NCI-H128 (cell line): ENCODE measurements around the gene STN1.

ENCODE experiments used
- DNase-seq: peaks from one replicate; lab custom pipeline; 2025; ENCODE audit not compliant: unreplicated experiment; lab: John Stamatoyannopoulos, UW

The STN1 gene

DNA sequence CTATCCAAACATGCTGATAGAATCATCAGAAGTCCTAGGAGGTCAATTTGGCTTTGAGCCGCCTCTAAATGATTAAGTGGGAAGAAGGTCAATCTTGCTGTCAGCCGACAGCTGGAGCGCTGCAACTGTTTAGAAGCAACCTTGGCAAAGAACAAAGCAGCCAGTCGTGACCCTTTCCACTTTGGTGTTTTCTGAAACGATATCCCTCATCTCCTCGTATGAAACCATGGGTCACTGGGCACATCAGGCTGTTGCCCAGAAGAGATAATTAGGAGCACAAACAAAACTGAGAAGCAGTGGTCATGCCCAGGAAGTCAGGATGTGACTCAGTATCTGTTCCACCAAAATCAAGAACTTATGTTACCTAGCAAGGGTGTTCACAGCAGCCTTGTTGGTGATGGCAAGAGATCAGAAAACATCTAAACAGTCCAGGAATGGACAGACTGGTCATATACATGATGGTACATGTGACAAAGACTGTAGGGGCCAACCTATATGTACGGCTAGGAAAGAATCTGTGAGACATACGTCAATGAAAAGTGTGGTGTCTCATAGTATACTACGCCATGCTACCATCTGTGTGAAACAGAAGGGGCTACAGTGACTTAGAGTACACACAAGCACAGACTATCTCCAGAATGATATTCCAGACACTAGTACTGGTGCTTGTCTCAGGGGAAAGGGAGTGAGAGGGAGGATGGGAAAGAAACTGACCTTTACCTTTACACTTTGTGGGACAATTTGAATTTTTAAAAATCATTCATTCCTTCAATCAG is 22.4 kb downstream of the STN1 start:
- DNase-seq = no peak

GRCh38 chr10:103894441-103894864 is 23.5 kb downstream of the STN1 start:
- no peak for DNase-seq

DNA sequence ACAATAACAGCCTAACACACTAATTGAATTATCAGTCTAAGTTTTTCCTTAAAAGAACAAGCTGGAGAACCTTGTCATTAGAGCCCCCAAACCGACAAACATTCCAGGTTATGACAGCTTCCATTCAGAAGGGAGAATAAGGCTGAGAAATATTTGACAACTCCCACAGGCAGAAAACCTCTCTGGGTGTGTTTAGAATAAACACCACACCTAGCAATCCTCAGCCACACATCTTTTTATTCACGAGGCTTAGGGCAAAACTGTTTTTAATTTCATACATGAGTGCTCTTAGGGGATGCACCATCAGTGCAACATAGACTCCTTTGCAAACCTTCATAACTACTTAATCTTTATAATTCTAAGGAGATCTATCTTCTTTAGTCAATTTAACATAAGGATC is 24.2 kb downstream of the STN1 start:
- no peak for DNase-seq

- no peak for DNase-seq
Observed at GRCh38 chr10:103892181-103892580, 25.8 kb downstream of the STN1 start.

DNA sequence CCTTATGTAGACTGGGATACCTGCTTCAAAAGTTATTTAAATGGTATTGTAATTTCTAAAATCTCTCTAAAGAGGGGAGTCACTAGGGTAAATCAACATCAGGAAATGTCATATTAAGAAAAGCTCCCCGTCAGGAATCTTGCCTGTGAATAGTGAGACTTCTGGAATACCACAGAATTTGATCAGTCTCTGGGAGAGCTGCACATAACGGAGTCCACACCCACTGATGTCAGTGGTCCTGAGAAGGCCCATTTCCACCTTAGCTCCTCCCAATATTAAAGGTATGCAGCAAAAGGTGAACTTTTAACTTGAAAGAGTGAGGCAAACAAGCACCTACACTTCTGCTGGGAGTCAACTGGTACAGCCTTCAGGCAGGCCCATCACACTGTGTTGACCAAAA is 27.3 kb downstream of the STN1 start:
- no peak for DNase-seq

- DNase-seq = no peak
Observed at GRCh38 chr10:103890194-103890658, 27.8 kb downstream of the STN1 start.

DNA sequence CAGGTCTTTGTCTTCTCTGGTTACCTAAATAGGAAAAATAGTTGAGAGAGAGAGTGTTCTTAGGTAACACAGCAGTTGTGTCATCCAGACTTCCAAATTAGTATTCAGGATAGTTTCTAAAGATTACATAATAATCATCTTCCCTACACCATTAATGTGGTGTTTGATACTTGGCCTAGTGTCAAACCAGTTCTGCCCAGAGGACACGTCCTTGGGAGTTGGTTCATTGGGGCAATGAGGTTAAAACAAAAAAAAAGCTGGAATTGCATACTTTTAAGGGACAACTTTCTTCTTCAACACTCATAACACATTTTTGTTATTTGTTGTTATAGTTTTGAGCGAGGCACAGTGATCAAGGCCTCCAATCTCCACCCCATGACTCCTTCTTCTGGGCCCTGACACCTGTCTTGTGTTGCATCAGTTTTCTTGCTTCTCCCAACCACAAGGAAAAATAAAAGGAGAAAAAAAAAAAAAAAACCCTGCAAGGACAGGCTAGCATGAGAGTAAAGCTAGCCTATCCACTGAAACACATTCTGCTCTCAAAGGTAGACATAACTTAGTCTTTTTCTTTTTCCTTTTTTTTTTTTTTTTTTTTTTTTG is 28.8 kb downstream of the STN1 start:
- DNase-seq = no peak

DNA sequence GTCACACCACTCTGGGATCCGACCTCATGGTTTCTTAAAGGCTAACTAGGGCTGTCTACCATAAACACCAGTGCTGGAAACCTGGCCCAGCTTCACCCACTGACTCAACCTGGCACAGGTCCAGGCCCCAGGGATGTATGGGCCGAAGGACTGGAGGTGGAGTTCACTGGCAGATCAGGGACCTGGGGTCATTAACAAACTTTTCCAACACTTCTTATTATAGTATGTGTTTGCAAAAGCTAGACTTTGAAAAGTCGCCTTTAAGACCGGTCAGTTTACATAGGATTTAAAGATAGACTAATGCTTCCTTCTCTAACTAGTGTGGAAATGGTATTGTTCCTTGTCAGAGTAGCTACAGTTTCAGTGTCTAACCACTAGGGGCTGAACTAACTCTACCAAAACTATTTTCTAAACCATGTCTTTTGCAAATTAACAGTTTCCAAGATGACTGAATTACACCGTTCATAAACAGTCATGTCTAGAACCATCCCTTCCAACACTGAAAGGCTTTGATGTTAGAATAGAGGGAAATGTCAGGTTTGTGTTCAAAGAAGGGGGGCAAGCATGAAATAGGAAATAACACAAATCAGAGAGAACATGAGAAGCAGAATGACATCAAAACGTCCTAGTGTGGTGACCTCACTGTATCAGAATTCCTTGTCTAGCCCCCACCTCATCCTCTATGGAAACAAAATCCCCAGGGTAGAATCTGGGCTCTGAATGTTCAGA is 29.7 kb downstream of the STN1 start:
- no peak for DNase-seq

- no peak for DNase-seq
Observed at GRCh38 chr10:103885617-103886016, 32.4 kb downstream of the STN1 start.

DNA sequence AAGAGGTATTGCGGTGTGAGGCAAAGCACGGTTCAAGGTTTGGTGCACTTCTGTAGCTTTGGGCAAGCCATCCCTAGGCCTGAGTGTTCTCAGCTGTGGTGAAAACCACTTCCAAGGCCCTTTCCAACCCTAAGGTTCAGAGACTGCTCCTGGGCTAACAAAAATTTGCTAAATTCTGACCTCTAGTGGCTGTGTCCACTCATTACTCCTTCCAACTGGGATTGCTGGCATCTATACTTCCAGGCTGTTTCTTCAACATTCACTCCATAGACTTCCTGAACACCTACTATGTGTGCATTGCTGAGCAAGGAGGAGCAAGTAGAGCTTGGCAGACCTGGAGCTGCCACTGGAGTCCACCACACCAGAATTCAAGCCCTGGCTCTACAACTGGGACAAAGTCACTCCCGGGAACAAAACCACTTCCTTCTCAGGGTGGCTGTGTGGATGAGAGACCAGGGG is 33.3 kb downstream of the STN1 start:
- no peak for DNase-seq

GRCh38 chr10:103882285-103883007 is 35.5 kb downstream of the STN1 start:
- DNase-seq = no peak

- DNase-seq = no peak
Observed at GRCh38 chr10:103881416-103882284, 36.3 kb downstream of the STN1 start.

DNA sequence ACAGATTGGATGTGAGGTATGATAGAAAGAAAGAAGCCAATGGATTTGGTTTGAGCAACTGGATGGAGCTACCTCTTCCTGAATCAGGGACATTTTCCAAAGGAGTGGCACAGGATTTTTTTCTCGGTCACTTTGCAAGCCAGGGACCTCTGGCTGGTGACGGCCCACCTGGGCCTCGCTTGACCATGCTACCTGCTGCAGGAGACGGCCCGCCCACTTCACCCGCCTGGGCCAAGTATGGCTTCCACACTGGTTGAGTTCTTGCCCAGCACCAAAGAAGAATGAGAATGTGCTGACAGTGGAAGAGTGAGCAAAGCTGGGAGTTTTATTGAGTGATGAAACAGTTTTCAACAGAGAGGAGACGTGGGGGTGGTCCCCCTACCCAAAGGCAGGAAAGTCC is 38.2 kb downstream of the STN1 start:
- DNase-seq = no peak

DNA sequence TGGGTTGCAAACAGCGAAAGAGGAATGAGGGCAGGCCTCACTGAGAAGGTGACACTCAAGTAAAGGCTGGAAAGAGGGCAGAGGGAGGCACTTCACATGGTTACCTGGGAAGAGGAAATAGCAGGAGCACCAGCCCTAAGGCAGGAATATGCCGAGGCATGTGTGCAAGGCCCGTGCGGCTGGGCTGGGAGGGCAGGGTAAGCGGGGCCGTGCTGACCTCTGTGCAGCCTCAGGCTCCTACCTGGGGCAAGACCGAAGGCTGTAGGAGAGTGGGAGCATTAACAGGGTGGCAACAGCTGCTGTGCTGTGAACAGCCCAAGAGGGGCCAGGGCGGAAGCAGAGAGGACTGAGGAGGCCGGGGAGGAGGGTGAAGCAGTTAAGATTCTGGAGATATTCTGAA is 38.6 kb downstream of the STN1 start:
- DNase-seq = no peak

DNA sequence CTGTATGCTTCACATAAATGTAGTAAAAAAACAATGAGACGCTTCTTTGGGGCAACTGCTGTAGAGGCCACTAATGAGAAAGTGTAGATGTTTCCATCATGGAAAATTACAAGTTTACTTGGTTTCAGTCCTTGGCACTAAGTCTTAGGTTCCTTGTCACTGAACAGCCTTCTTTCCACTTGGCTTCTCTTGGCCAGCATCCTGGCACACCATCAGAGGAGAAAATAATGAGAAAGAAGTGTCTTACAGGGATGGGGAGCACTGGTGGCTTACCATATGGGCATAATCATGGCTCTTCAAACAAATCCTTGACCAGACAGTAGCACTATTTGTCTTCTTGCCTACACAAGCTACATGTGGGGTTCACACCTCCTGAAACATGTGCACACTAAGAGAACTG is 40.1 kb downstream of the STN1 start:
- DNase-seq = no peak

- no peak for DNase-seq
Observed at GRCh38 chr10:103876155-103876554, 41.8 kb downstream of the STN1 start.

DNA sequence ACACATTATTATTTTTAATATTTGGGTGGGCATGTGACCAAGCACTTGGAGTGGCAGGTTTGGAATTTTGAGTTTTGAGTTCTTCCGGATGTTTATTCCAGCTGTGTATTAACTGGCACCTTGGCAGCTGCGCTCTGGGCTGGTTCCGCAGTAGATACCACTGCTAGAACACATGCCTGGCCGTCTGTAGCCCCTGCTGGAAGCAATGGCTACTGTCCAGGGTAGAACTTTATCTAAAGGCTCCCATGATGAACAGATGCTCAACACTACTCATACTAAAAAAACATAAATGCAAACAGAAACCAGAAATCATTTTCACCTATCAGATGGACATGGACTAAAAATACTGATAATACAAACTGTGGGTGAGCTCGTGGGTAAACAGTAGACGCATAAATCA is 43.3 kb downstream of the STN1 start:
- no peak for DNase-seq

DNA sequence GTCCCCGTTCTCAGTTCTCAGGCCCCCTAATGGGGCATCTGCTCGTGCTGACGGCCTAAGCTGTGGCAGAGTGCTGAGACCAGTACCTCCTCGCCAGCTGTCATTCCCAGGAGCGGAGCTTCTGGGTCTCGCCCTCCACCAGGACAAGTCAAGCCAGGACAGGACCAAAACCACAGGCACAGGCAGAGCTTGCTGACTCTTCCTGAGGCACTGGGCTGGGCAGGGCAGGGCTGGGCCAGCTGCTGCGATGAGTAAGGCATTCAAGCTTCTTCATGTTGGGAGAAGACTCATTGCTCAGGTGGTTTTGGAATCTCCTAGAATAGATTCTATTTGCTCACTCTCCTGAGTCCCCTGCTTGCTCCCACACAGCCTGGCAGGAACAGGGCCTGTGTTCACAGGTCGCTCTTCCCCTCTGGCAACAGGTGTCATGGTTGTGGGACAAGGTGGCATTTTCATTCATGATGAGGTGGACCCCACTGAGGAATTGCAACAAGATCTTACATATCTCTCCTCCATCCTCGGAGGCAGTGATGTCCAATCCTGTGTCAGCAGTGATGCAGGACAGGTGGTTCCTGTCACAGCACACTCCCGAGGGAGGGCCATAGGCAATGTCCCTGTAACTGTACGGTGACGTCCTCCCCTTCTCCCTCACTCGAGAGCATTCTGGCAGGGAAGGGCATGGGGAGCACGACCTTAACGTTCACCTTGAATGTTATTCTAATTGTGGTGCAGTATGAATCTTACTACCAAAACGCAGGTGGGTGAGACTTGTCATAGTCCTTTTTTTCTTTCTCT is 45.6 kb downstream of the STN1 start:
- DNase-seq = no peak

- no peak for DNase-seq
Observed at GRCh38 chr10:103871006-103871405, 47.0 kb downstream of the STN1 start.

DNA sequence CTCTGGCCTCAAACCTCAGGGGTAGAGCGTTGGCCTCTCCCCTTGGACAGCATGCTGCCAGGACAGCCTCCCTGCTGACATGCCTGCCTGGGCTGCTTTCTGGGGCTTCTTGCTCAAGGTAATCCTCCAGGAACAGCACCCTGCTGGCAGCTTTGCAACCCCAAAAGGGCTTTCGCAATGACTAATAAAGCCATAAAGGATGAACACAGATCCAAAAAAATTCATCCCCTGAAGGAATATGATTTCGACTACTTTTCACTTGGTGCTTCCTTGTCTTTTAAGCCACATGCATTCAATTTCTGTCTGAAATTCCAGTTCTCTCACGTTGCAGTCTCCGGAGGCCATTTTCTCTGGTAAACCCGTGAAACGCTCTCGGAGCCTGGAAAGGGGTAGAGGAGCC is 47.5 kb downstream of the STN1 start:
- DNase-seq = no peak
